Ovary (tissue), 3 donors: ENCODE results near the gene CLEC16A.

ENCODE experiments used
- CTCF ChIP-seq, 3 donors: fragments of 450-650 bp in 2 of 3; fragments of 200-600 bp in 1 of 3; IDR thresholded peaks; one replicate each; pipeline versions ENCODE4 v1.5.1 to v1.8.0; 2016 to 2022; ENCODE audit warnings: antibody characterized with exemption in 3 of 3, mild to moderate bottlenecking in 1 of 3
- EP300 ChIP-seq: sonication (generic); formaldehyde crosslinking; IDR thresholded peaks from one replicate; pipeline ENCODE4 v1.6.1; 2017; ENCODE audit warnings: antibody characterized with exemption
- POLR2A ChIP-seq: fragments of 450-650 bp; IDR thresholded peaks from one replicate; pipeline ENCODE4 v1.6.1; 2017; ENCODE audit warnings: antibody characterized with exemption, mild to moderate bottlenecking, moderate library complexity
- donor health status: DM: no; HTN: no; CAD: no.

DNA sequence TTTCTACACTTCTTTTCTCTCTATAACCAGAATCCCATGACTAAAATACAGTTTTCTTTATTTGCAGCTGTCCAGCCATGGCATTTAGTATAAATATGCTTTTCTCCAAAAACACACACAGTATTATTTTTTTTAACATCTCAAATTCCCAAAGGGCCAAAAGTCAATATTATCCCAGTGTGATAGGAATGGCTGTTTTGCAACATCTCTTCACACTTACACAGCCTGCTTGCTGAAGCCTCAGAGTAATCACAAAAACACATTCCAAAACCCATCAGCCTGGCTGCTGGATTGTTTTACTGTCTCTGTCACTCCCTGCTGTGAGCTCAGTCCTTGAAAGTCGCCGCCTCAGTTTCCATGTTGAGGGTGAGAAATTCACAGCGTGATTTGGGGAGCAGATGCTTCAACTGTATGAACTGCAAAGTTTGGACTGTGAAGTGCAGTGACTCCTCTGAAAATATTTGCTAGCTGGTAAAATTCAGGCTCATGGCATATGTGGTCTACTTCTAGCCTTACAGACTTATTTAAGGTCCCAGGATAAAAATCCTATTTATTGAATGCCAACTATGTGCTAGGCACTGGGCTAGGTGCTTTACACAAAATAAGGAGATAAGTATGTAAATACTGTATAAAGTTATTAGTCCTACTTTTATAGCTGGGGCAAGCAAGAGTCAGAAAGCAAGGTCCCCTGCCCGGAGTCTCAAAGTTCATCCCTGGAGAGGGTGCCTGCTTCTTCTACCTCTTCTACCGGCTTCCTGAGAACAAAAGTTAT is 195.1 kb downstream of the CLEC16A start:
- TF ChIP-seq CTCF (IDR thresholded peaks at IDR 0.05) (no peak), POLR2A (no peak), EP300 (no peak)
